GM23338 (cell line): Measurements from ENCODE around the gene APOH.

Source experiments
- CREB1 ChIP-seq: fragments of 250-450 bp; sonication (Bioruptor Pico); IDR thresholded peaks from 2 replicates; pipeline ENCODE4 v1.5.0; 2020; ENCODE audit warnings: low read depth, mild to moderate bottlenecking, moderate library complexity
- ETS1 ChIP-seq: IDR thresholded peaks from 2 replicates; pipeline ENCODE4 v1.6.1; 2016; ENCODE audit warnings: antibody characterized with exemption
- EZH2 ChIP-seq: fragments of 200-600 bp; sonication (generic); IDR thresholded peaks from one replicate; pipeline ENCODE4 v1.8.0; 2017; ENCODE audit warnings: antibody characterized with exemption, mild to moderate bottlenecking, low read depth; ENCODE audit not compliant: unreplicated experiment
- EZH2phosphoT487 ChIP-seq: fragments of 200-600 bp; sonication (generic); IDR thresholded peaks from one replicate; pipeline ENCODE4 v1.8.1; 2018; ENCODE audit warnings: antibody characterized with exemption; ENCODE audit not compliant: unreplicated experiment
- JUNB ChIP-seq: IDR thresholded peaks from one replicate; pipeline ENCODE4 v1.6.1; 2016; ENCODE audit warnings: antibody characterized with exemption; ENCODE audit not compliant: unreplicated experiment
- NANOG ChIP-seq: IDR thresholded peaks from 2 replicates; pipeline ENCODE4 v1.6.1; 2016; ENCODE audit warnings: antibody characterized with exemption, borderline replicate concordance
- POLR2AphosphoS5 ChIP-seq: IDR thresholded peaks from 2 replicates; pipeline ENCODE4 v1.6.1; 2016; ENCODE audit warnings: antibody characterized with exemption, low read depth
- STAT1 ChIP-seq: IDR thresholded peaks from one replicate; pipeline ENCODE4 v1.6.1; 2016; ENCODE audit warnings: antibody characterized with exemption; ENCODE audit not compliant: unreplicated experiment
- ZNF331 ChIP-seq: fragments of 250-450 bp; sonication (Bioruptor Pico); IDR thresholded peaks from 2 replicates; pipeline ENCODE4 v1.5.0; 2020; ENCODE audit warnings: low read depth, mild to moderate bottlenecking, moderate library complexity
- ZNF462 ChIP-seq: fragments of 250-450 bp; sonication (Bioruptor Pico); IDR thresholded peaks from 2 replicates; pipeline ENCODE4 v1.5.0; 2020; ENCODE audit warnings: mild to moderate bottlenecking, moderate library complexity
- TF ChIP-seq, protein P1 (sequence below): IDR thresholded peaks from one replicate; pipeline ENCODE4 v1.6.1; 2018; ENCODE audit warnings: antibody characterized with exemption; ENCODE audit not compliant: unreplicated experiment
- TF ChIP-seq, protein P2 (sequence below), 2 experiments: fragments of 200-600 bp in 1 of 2; sonication (generic) in 1 of 2; conservative IDR thresholded peaks; 2 replicates each; pipeline versions ENCODE4 v1.5.1 to v1.6.1; 2016 to 2017; ENCODE audit warnings: antibody characterized with exemption in 2 of 2, low read depth in 2 of 2, mild to moderate bottlenecking in 2 of 2, moderate library complexity in 1 of 2

DNA sequence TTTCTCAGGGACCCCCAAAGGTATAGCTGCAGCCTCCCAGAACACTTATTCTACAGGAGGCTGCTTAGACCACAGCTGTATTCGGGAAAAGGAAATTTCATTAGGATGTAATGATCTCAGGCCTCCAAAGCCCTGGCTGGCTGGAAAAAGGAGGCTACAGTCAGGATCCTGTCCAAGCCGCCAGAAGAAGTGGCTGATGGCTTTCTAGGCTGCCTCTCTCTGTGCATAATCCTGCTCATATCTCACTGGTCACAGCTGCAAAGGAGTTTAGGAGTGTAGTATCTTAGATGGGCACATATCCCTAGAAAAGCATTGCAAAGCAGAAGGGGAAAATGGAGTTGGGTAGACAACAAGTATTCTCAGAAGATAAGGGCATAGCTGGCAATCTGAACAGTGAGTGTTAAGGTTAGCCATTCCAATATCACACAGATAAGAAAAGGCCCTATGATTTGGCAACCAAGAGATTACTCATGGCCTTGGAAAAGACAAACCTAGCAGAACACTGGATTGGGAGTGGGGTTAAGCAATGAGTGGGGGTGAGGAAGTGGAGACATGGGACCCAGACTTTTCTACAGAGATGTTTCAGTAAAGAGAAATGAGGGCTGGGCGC lies 47.2 kb upstream of the APOH start:
- TF ChIP-seq, protein P1, sequence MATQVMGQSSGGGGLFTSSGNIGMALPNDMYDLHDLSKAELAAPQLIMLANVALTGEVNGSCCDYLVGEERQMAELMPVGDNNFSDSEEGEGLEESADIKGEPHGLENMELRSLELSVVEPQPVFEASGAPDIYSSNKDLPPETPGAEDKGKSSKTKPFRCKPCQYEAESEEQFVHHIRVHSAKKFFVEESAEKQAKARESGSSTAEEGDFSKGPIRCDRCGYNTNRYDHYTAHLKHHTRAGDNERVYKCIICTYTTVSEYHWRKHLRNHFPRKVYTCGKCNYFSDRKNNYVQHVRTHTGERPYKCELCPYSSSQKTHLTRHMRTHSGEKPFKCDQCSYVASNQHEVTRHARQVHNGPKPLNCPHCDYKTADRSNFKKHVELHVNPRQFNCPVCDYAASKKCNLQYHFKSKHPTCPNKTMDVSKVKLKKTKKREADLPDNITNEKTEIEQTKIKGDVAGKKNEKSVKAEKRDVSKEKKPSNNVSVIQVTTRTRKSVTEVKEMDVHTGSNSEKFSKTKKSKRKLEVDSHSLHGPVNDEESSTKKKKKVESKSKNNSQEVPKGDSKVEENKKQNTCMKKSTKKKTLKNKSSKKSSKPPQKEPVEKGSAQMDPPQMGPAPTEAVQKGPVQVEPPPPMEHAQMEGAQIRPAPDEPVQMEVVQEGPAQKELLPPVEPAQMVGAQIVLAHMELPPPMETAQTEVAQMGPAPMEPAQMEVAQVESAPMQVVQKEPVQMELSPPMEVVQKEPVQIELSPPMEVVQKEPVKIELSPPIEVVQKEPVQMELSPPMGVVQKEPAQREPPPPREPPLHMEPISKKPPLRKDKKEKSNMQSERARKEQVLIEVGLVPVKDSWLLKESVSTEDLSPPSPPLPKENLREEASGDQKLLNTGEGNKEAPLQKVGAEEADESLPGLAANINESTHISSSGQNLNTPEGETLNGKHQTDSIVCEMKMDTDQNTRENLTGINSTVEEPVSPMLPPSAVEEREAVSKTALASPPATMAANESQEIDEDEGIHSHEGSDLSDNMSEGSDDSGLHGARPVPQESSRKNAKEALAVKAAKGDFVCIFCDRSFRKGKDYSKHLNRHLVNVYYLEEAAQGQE, result no peak
- TF ChIP-seq EZH2 (no peak), POLR2AphosphoS5 (no peak), CREB1 (no peak), EZH2phosphoT487 (no peak), ZNF331 (CRISPR knock-in tag) (no peak), JUNB (no peak), ETS1 (no peak), ZNF462 (CRISPR knock-in tag) (no peak), NANOG (no peak), STAT1 (no peak)
- TF ChIP-seq, protein P2, sequence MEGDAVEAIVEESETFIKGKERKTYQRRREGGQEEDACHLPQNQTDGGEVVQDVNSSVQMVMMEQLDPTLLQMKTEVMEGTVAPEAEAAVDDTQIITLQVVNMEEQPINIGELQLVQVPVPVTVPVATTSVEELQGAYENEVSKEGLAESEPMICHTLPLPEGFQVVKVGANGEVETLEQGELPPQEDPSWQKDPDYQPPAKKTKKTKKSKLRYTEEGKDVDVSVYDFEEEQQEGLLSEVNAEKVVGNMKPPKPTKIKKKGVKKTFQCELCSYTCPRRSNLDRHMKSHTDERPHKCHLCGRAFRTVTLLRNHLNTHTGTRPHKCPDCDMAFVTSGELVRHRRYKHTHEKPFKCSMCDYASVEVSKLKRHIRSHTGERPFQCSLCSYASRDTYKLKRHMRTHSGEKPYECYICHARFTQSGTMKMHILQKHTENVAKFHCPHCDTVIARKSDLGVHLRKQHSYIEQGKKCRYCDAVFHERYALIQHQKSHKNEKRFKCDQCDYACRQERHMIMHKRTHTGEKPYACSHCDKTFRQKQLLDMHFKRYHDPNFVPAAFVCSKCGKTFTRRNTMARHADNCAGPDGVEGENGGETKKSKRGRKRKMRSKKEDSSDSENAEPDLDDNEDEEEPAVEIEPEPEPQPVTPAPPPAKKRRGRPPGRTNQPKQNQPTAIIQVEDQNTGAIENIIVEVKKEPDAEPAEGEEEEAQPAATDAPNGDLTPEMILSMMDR (conservative IDR thresholded peaks at IDR 0.05; ENCODE audit: low read depth in 2 of 2), result no peak
